Mononuclear cell (primary cell): ENCODE results near the gene BLACAT1. TPM values are rescaled to one million over a fixed set of nuclear protein-coding genes. Genes with fewer than 3 reads are reported as not detected.

Source experiments
- H3K27me3 ChIP-seq: 2 replicates; pipeline ENCODE4 v1.6.0; 2011; ENCODE audit warnings: low read length, control low read depth; ENCODE audit not compliant: insufficient read depth
- H3K4me1 ChIP-seq: 2 replicates; pipeline ENCODE4 v1.5.1; 2011; ENCODE audit warnings: mild to moderate bottlenecking, low read length, control low read depth; ENCODE audit not compliant: insufficient read depth
- H3K4me3 ChIP-seq: 2 replicates; pipeline ENCODE4 v1.5.1; 2011; ENCODE audit warnings: mild to moderate bottlenecking, low read length, moderate library complexity
- H3K9me3 ChIP-seq: 2 replicates; pipeline ENCODE4 v1.5.1; 2011; ENCODE audit warnings: low read depth, mild to moderate bottlenecking, control low read depth, low read length
- total RNA-seq: library from RNA; depleted of rRNA; stranded (reverse); fragments of >200 nt; gene quantifications from one replicate; pipeline ENCODE4 v1.2.3, GENCODE V29; 2012

The BLACAT1 gene
- total RNA-seq, result not detected

DNA sequence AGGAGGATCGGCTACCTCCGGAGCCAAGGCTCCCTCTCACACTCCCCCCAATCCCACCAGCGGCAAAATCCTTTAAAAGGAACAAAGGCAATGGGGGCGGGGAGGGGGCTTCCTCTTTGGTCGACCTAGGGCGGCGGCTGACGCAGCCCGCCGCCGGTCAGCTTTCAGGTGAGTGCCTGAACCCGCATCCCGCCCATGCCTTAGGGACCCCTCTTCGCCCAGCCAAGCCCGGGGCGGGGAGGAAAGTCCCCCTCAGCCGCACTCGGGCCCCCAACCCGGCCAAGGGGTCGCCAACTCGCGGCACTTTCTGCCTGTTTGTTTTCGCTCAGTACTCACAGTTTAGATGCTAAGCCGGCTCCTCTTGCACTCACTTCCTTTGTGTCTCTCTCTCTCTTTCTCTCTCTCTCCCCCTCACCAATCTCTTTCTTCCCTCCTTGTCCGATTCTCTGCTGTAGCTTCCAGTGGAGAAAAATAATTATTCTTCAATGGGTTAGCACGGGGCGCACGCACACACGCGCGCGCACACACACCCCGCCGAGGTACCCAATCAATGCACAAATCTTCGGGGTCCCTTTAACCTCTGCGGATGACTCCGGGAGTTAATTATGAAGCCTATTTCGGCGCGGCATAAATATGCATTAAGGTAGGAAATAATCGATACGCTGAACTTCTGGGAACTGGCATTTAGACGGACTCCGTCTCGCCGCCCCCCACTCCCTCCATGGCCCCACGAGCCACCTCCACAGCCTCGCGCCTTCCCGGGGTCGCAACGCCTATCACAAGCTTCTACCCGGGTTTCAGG, at the start of gene BLACAT1:
Gene BLACAT1, minus strand, starts transcription at position 465 of the 802 bp plus-strand sequence.
- Histone ChIP-seq H3K4me1 (peaks cover 15% of the 10 kb centered on the region), H3K4me3 (no peak within 1 kb of the TSS), H3K27me3 (peaks cover 71% of the 10 kb centered on the region), H3K9me3 (no peaks in the 10 kb centered on the region)

DNA sequence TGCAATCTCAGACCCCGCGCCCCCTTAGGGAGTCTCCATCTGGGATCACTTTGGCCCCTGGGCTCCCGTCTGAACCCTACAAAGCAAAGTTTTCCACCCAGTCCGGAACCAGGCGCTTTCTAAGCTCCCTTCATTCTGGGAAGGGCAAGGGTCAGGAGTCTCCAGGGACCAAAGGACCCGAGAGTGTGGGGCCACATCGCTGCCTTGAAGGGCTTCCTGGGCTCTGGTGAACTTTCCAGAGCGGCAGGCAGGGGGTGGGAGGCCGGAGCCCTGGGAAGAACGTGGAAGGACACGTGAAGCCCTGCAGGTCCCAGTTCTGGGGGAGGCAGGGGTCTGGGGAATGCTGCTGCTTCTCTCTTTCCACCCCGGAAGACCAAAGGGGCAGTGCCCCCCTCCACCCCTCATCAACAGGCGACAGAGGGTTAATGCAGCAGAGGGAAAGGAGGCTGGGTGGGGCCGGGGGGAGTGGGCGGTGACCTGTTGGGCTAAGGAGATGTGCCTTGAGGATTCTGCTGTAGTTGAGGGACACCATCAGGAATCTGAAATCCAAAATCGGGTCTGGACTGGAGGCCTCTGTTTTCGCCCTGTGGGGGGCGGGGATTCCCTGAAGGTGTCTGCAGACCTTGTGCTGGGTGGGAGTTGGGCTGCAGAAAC, 49.4 kb upstream of the BLACAT1 start:
- peaks cover 8% of the 10 kb centered on the region for H3K4me1 ChIP-seq
- H3K9me3 ChIP-seq, result no peaks in the 10 kb centered on the region
- peak overlapping the region; percentile 44 for H3K4me3 ChIP-seq
- no peaks in the 10 kb centered on the region for H3K27me3 ChIP-seq

DNA sequence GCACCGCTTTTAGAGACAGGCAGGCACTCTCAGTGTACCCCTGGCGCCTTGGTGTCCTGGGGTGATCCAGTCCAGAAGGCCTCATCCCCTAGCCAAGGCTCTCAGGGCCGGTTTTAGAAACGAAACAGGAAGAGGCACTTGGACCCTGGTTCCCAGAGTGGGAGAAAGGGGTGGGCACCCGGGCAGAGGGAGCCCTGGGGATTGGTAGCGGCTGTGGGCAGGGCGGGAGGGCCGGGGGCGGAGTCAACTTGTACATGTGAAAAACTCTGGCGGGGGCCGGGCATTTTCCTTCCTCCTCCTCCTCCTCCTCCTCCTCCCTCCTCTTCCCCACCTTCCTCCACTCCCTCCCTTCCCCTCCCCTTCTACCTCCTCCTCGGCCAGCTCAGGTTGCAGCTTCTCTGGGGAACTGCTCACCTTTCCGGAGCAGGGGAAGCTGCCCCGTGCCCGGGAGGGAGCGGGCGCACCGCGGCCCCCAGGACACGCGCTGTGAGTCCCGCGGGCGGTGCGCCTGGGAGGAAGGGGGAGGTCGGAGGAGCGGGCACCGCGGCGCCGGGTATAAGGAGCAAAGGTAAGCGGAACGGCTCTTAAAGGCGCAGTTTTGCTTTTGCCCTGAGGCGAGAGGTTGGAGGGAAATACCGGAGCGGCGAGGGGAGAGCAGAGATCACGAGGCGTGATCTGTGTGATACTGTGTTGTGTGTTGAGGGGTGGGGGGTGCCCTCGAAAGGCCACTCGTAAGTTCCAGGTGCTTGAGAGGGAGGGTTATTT, 48.6 kb upstream of the BLACAT1 start, which contains the start of gene CDK18:
Gene CDK18, plus strand, starts transcription at position 359 of the 765 bp plus-strand sequence. CDS start 18,499 bp downstream, outside the sequence.
- Histone ChIP-seq H3K9me3 (no peaks in the 10 kb centered on the region), H3K27me3 (no peaks in the 10 kb centered on the region), H3K4me1 (peaks cover 8% of the 10 kb centered on the region), H3K4me3 (peak within 1 kb of the TSS; percentile 44)

DNA sequence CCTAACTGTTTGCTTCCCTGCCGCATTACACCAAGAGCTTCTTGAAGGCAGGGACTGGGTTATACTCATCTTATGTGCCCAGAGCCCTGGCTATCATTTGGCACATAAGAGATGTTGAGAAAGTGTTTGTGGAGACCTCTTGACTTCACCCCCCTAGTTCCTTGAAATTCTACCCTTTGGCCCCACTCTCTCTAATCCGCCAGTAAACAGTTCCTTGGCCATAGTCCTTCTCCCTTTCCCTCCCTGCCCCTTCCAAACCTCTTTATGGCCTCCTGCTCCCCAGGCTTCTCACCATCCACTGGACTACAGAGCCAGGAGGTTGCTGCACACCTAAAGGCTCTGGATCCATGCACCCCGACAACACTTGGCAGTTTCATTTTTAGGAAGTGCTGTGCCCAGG, 47.1 kb upstream of the BLACAT1 start:
- no peaks in the 10 kb centered on the region for H3K27me3 ChIP-seq
- peaks cover 8% of the 10 kb centered on the region for H3K4me1 ChIP-seq
- no peak overlapping the region for H3K4me3 ChIP-seq

DNA sequence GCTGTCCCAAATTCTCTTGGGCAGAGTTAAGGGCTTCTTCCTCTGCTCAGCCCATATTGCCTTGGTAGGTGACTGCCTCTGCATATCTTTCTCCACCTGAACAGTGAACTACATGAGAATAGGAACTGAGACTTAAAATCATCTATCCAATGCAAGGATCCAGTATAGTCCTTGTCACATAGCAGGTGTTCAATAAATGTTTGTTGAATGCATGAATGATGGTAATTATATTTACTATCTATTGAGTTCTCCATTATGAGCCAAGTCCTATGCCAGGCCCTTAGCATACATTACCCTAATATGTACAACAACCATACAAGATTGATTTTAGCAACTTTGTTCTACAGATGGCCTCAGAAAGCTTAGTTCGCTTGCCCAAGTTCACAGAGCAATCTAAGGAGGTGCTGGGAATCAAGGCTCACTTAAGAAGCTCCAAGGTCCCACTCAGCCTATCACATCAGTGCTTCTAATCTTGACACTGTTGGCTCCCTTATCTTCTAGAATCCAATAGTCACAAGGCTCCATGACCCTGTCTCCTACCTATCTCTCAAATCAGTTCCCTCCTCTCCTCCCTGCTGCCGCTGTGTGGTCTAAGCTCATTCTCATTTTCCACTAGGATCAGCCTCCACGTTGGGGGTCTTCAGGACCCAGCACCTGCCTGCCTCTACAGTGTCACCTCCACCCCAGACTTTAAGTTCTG, 46.4 kb upstream of the BLACAT1 start:
- Histone ChIP-seq H3K9me3 (no peaks in the 10 kb centered on the region), H3K27me3 (no peaks in the 10 kb centered on the region), H3K4me1 (peaks cover 8% of the 10 kb centered on the region), H3K4me3 (no peak overlapping the region)

More for the DNA sequence above, 47.1 kb upstream of the BLACAT1 start:
- H3K9me3 ChIP-seq, result no peaks in the 10 kb centered on the region

DNA sequence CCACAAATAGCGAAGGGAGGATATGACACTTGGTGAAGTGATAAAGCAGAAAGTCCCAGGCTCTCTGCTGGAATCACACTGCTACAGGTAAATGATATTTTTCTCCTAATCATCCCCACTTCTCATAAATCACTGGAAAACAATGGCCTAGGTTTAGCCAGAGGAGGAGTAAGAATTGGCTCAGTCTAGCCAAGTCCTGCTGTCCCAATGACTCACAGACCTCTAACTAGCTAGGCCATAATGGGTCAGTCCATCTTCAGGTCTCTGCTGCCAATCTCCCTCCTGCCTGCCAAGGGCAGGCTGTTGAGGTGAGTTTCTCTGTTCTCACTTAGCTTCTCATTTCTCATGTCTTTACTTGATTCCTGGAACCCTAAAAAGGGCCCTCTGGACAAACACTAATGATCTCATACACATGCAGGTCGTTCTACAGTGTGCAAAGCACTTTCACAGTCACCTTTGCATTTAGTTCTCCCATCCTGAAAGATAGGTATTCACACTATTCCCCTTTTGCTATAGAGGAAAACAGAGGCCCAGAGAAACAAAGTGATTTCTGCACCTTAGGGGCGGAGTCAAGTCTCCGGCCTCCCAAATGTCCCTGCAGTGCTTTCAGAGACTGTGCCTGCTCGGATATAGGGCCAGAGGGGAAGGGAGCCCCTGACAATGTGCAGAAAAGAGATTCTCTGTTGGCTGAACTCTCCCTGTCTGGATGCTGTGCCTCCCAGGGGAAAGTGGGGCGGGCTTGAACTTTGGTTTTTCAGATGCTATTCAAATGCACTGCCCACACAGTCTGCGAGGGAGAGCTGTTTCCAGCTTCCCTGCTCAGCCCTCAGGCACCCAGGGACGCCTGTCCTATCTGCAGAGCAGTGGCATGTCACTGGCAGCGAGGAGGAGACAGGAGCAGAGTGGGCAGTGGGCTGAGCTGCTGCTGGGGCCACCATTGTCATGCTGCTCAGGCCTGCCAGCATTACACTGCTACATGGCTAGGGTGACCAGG, 44.7 kb upstream of the BLACAT1 start:
- Histone ChIP-seq H3K4me1 (peaks cover 7% of the 10 kb centered on the region), H3K27me3 (no peaks in the 10 kb centered on the region), H3K4me3 (no peak overlapping the region), H3K9me3 (no peaks in the 10 kb centered on the region)

DNA sequence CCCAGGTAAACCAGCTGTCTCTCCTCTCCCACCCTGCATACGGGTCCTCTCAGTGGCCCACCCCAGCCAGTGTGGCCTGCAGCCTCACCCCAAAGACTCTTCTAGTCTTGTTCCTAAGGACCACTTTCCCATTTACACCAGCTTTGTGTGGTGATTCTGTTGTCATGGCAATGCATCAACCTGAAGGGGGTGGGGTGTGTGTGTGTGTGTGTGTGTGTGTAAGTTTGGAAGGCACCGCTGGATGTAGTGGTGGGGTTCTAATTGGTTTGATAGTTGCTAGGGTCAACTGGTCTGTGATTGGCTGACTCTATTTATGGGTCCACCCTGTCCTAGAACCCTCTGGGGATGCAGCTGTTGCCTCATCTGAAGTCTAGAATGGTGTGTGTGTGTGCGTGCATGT, 43.9 kb upstream of the BLACAT1 start:
- Histone ChIP-seq H3K9me3 (no peaks in the 10 kb centered on the region), H3K4me3 (no peak overlapping the region), H3K4me1 (no peaks in the 10 kb centered on the region), H3K27me3 (no peaks in the 10 kb centered on the region)

DNA sequence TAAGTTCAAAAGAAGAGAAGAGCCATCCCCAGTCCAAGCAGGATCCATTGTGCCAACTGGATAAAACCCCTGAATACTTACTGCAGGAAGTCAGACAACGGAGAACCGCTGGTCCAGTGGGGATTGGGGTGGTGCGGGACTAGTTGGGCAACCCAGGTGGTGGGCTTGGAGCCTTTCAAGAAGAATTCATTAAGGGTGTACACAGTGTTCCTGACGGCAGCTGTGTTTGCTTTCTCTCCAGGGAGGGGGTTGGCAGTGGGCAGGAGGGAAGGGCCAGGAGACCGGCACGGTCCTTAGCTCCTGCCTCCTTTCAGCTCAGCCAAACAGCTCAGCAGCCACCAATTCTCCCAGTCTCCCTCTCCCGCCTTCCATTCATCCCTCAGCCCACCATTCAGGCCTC, 41.5 kb upstream of the BLACAT1 start:
- peaks cover 4% of the 10 kb centered on the region for H3K27me3 ChIP-seq
- H3K4me1 ChIP-seq, result no peaks in the 10 kb centered on the region
- H3K4me3 ChIP-seq, result no peak overlapping the region
- no peaks in the 10 kb centered on the region for H3K9me3 ChIP-seq

DNA sequence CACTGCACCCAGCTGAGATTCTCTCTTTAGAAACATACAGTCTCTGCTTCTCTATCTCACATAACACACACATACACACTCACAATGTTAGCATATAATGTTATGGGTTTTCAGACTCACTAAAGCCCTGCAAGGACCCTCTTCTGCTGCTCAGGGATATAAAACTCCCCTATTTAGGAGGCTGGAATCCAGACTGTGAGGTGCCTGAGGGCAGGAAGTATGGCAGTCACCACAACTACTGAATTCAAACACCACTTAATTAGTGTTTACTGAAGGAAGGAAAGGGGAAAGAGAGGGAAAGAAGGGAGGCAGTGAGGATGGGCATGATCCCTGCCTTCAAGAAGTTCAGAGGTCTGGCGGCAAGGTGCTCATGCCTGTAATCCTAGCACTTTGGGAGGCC, 40.8 kb upstream of the BLACAT1 start:
- H3K27me3 ChIP-seq, result peaks cover 4% of the 10 kb centered on the region
- no peaks in the 10 kb centered on the region for H3K9me3 ChIP-seq

DNA sequence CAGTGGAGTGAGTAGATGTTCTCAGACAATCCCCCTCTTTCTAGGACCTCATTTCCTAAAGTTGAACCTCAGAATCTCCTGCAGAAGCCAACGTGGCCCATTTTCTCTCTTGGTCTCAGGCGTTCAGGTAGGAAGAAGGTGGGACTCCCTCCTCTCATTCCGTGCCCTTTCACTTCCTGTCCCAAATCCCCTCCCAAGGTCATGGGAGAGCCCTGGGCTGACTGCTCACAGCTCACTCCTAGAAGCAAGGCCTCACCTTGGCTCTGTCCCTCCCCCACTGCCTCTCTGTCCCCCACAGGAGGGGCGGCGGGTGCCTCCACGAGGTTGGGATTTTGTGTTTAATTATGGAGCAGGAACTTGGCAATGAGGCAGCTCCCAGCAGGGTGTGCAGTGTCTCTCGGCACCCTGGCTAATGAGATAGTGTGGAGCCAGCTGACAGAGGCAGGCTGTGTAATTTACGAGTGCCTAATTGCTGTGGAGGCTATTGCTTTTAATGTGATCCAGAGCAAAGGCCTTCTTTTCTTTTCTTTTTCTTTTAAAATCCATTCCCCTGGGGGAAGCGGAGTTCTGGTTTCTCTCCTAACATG, 39.5 kb upstream of the BLACAT1 start:
- Histone ChIP-seq H3K4me1 (no peaks in the 10 kb centered on the region), H3K4me3 (no peak overlapping the region), H3K27me3 (peaks cover 4% of the 10 kb centered on the region), H3K9me3 (no peaks in the 10 kb centered on the region)

More for the DNA sequence above, 40.8 kb upstream of the BLACAT1 start:
- no peak overlapping the region for H3K4me3 ChIP-seq
- no peaks in the 10 kb centered on the region for H3K4me1 ChIP-seq

DNA sequence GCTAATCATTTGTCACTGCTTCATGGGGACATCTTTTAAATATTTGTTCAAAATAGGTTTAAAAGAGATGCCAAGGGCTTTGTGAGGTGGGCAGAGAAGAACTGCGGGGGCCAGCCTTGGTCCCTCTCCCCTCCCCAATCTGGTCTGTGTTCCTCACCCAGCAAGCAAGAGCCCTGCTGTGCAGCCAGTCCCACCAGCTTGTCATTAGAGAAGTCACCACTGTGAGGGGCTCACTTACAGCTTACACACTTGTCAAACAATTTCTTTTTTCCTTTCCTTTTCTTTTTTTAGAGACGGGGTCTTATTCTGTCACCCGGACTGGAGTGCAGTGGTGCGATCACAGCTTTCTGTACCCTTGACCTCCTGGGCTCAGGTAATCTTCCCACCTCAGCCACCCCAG, 38.3 kb upstream of the BLACAT1 start:
- Histone ChIP-seq H3K27me3 (peaks cover 4% of the 10 kb centered on the region), H3K4me3 (no peak overlapping the region), H3K9me3 (no peaks in the 10 kb centered on the region), H3K4me1 (no peaks in the 10 kb centered on the region)

DNA sequence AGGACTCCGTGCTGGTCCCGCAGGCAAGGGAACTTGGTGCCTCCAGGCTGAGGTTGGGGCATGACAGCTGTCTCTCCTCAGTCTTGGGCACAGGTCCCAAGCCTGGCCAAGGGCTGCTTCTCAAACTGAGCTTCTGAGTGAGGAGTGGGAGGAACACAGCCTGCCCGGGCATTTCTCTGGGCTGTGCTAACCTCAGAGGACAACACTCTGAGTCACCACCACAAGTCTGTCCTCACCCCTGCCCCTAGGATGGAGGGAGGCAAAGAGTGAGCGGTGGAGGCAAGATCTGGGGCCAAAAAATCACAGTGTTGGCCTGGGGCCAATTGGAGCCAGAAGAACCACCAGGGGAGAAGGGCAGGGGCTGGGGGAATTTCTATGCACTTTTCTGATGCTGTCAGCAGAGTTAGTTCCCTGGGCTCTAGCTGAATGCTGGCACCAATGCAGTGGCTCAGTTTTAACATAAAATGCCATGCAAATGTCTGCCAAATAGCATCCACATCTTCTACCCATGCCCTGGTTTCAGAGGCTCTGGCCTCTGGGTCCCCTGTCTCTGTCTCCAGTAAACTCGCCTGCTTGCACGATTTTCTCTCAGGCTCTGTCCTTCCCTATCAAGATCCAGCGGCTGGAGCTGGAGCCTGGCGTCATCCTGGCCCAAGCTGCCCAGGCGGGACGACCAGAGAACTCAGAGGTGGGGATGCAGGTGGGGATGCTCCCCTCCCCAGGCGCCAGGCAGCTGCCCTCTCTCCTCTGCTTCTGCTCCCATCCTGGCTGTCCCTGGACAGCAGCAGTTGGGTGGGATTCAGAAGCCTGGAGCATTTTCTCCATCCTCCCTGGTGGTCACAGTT, 37.6 kb upstream of the BLACAT1 start:
- no peaks in the 10 kb centered on the region for H3K4me1 ChIP-seq
- H3K27me3 ChIP-seq, result peaks cover 8% of the 10 kb centered on the region
- H3K9me3 ChIP-seq, result no peaks in the 10 kb centered on the region
- H3K4me3 ChIP-seq, result no peak overlapping the region

DNA sequence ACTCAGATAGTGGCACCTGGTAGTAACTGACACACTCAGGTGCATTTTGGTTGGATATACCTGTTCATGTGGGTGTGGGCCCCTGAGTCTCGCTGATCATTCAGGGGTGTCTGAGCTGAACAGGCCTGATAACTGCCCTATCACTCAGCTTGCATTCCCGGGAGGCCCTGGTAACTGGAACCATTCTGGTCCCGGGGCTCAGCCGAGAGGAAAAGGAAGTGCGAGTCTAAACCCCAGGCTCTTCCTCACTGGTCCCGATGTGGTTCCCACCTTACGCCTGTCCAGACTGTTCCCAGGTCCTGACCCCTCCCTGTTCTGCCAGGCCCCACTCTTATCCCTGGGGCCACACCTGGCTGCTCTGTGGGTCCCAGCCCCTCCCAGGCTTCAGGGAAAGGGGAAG, 36.9 kb upstream of the BLACAT1 start:
- Histone ChIP-seq H3K4me1 (no peaks in the 10 kb centered on the region), H3K4me3 (no peak overlapping the region), H3K9me3 (no peaks in the 10 kb centered on the region), H3K27me3 (peaks cover 8% of the 10 kb centered on the region)
